Suprapubic skin (tissue), 4 donors: ENCODE results near the gene BCL3. TPM values are rescaled to one million over a fixed set of nuclear protein-coding genes. Genes with fewer than 3 reads are reported as not detected.

Source experiments
- DNase-seq, 2 donors: peaks; one replicate each; pipeline ENCODE4 v3.0.0-alpha.2; 2019; ENCODE audit warnings: low spot score in 2 of 2
- H3K27ac ChIP-seq: fragments of 200-600 bp; sonication (generic); one replicate; pipeline ENCODE4 v1.5.1; 2019
- H3K27me3 ChIP-seq: fragments of 200-600 bp; sonication (generic); one replicate; pipeline ENCODE4 v1.5.1; 2019
- H3K36me3 ChIP-seq: fragments of 200-600 bp; sonication (generic); one replicate; pipeline ENCODE4 v1.5.1; 2019
- H3K4me1 ChIP-seq: fragments of 200-600 bp; sonication (generic); one replicate; pipeline ENCODE4 v1.5.1; 2019
- H3K4me3 ChIP-seq: fragments of 200-600 bp; sonication (generic); one replicate; pipeline ENCODE4 v1.5.1; 2019; ENCODE audit warnings: mild to moderate bottlenecking
- H3K9me3 ChIP-seq: fragments of 200-600 bp; sonication (generic); one replicate; pipeline ENCODE4 v1.5.1; 2019
- EP300 ChIP-seq: sonication (generic); formaldehyde crosslinking; IDR thresholded peaks from one replicate; pipeline ENCODE4 v1.6.1; 2017; ENCODE audit warnings: antibody characterized with exemption
- POLR2A ChIP-seq, 2 donors: fragments of 450-650 bp; IDR thresholded peaks; one replicate each; pipeline ENCODE4 v1.6.1; 2017; ENCODE audit warnings: antibody characterized with exemption in 2 of 2, mild to moderate bottlenecking in 2 of 2, moderate library complexity in 2 of 2
- POLR2AphosphoS5 ChIP-seq, 3 donors: sonication (generic); formaldehyde crosslinking; IDR thresholded peaks; one replicate each; pipeline ENCODE4 v1.6.1; 2017; ENCODE audit warnings: antibody characterized with exemption in 3 of 3
- WGBS: methylation state at CpG from one replicate; pipeline ENCODE4 v1.1.5; 2018; 5-methylcytosine and 5-hydroxymethylcytosine counted together
- total RNA-seq, 4 donors: library from RNA; depleted of rRNA; stranded (reverse); fragments of >200 nt; gene quantifications; one replicate each; pipeline ENCODE4 v1.1.0, GENCODE V29; 2016
- TF ChIP-seq, protein P1 (sequence below), 2 donors: fragments of 200-600 bp in 1 of 2; fragments of 450-650 bp in 1 of 2; sonication (generic) in 1 of 2; IDR thresholded peaks; one replicate each; pipeline ENCODE4 v1.5.1; 2016 to 2019; ENCODE audit warnings: antibody characterized with exemption in 2 of 2, mild to moderate bottlenecking in 1 of 2, moderate library complexity in 1 of 2

The BCL3 gene
- total RNA-seq, 4 donors from 2014 or later: 13.9 to 29.1 (median 17.9) TPM

DNA sequence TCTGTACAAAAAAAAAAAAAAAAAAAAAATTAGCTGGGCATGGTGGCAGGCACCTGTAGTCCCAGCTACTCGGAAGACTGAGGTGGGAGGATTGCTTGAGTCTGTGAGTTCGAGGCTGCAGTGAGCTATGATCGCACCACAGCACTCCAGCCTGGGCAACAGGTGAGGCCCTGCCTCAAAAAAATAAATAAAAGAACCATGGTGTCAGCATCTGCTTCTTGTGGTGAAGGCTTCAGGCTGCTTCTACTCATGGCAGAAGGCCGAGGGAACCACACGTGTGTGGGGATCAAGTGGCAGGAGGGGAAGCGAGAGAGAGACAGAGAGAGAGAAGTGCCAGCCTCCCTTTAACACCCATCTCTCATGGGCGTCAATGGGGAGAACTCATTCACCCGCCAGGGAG, 13.5 kb downstream of the BCL3 start:
- 83% methylated on average over 8 of the region's 8 CpGs for WGBS

DNA sequence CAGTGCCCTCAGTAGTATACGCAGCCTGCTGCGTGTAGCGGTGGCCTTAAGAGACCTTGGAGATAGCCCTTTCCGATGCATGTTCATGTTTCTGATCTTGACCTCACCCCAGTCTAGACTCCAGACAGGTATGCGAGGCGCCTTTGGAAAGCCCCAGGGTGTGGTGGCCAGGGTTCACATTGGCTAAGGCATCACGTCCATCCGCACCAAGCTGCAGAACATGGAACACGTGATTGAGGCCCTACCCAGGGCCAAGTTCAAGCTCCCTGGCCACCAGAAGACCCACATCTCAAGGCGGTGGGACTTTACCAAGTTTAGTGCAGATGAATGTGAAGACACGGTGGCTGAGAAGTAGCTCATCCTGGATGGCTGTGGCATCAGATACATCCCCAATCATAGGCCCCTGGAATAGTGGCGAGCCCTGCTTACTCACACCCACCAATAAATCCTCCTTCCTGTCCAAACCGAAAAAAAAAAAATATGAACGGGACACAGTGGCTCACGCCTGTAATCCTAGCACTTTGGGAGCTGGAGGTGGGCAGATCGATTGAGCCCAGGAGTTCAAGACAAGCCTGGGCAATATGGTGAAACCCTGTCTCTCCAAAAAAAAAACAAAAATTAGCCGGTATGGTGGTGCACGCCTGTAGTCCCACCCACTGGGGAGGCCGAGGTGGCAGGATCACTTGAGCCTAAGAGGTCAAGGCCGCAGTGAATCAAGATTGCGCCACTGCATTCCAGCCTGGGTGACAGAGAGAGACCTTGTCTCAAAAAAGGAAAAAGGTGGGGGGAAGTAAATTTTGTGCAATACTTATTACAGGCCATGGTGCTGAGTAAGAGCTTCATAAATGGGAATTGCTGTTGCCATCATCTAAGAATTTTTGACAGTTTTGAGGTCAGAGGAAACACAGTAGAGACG, 16.8 kb downstream of the BCL3 start:
- H3K4me3 ChIP-seq: no peak overlapping the region
- 75% methylated on average over 22 of the region's 22 CpGs for WGBS
- TF ChIP-seq, protein P1, sequence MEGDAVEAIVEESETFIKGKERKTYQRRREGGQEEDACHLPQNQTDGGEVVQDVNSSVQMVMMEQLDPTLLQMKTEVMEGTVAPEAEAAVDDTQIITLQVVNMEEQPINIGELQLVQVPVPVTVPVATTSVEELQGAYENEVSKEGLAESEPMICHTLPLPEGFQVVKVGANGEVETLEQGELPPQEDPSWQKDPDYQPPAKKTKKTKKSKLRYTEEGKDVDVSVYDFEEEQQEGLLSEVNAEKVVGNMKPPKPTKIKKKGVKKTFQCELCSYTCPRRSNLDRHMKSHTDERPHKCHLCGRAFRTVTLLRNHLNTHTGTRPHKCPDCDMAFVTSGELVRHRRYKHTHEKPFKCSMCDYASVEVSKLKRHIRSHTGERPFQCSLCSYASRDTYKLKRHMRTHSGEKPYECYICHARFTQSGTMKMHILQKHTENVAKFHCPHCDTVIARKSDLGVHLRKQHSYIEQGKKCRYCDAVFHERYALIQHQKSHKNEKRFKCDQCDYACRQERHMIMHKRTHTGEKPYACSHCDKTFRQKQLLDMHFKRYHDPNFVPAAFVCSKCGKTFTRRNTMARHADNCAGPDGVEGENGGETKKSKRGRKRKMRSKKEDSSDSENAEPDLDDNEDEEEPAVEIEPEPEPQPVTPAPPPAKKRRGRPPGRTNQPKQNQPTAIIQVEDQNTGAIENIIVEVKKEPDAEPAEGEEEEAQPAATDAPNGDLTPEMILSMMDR (IDR thresholded peaks at IDR 0.05): no peak
- no peaks in the 10 kb centered on the region for H3K27me3 ChIP-seq
- peaks cover 13% of the 10 kb centered on the region for H3K4me1 ChIP-seq
- no peak overlapping the region for H3K27ac ChIP-seq
- DNase-seq: no peak
- H3K9me3 ChIP-seq: no peaks in the 10 kb centered on the region
- peaks cover 10% of the 10 kb centered on the region for H3K36me3 ChIP-seq

More for the DNA sequence above, 13.5 kb downstream of the BCL3 start:
- H3K4me1 ChIP-seq: peaks cover 35% of the 10 kb centered on the region
- peaks cover 42% of the 10 kb centered on the region for H3K36me3 ChIP-seq
- TF ChIP-seq POLR2A (IDR thresholded peaks at IDR 0.05) (no peak), EP300 (no peak), POLR2AphosphoS5 (IDR thresholded peaks at IDR 0.05) (no peak)
- TF ChIP-seq, protein P1 (IDR thresholded peaks at IDR 0.05): no peak
- H3K4me3 ChIP-seq: no peak overlapping the region
- H3K27me3 ChIP-seq: no peaks in the 10 kb centered on the region
- no peak for DNase-seq
- H3K27ac ChIP-seq: no peak overlapping the region
- H3K9me3 ChIP-seq: no peaks in the 10 kb centered on the region

DNA sequence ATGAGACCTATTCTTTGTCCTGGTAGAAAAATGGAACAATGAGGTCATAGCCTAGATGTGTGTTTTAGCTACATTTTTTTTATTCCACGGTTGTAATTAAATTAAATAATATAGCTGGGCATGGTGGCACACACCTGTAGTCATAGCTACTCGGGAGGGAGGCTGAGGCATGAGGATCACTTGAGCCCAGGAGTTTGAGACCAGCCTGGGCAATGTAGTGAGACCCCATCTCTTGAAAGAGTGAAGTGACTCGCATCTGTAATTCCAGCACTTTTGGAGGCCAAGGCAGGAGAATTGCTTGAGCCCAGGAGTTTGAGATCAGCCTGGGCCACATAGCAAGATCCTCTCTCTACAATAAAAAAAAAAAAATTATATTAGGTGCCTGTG, 17.4 kb downstream of the BCL3 start:
- peaks cover 19% of the 10 kb centered on the region for H3K4me1 ChIP-seq
- H3K9me3 ChIP-seq: no peaks in the 10 kb centered on the region
- H3K27ac ChIP-seq: no peak overlapping the region
- H3K27me3 ChIP-seq: no peaks in the 10 kb centered on the region
- 89% methylated on average over 3 of the region's 3 CpGs for WGBS
- H3K4me3 ChIP-seq: no peak overlapping the region
- H3K36me3 ChIP-seq: peaks cover 4% of the 10 kb centered on the region
- DNase-seq: no peak
- TF ChIP-seq, protein P1 (IDR thresholded peaks at IDR 0.05): no peak
- TF ChIP-seq POLR2AphosphoS5 (IDR thresholded peaks at IDR 0.05) (no peak), POLR2A (IDR thresholded peaks at IDR 0.05) (no peak), EP300 (no peak)

DNA sequence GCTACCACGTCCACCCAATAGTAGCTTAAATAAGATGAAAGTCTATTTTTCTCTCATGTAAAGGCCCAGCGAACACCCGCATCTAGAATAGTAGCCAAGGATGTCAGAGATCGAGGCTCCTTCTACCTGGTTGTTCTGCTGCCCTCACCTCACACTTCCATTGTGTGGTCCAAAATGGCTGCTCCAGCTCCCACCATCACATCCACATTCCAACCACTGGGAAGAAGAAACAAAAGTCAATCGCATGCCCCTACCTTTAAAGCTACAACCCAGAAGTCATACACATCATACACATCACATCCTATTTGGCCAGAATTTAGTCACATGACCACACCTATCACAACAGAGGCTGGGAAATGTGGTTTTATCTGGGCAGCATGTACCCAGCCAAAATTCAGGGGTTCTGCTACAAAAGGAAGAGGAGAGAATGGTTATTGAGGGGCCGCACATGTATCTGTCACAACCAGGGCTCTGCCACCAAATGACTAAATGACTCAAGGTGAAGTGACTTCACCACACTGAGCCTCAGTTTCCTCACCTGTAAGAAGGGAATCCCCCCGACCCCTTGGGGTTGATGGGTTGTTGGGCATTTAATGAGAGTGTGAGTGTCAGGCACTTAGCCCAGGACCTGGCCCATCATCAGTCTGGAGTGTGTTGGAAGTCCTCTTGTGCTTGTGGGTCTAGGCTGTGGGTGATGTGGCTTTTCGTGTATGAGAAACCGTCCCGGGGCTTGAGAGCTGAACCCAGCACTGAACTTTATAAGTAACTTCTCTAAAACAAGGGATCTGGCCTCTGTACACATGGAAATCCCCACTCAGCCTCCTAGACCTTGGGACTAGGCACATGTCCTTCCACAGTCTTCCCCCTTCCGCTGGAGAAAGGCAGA, 19.0 kb downstream of the BCL3 start:
- TF ChIP-seq, protein P1 (IDR thresholded peaks at IDR 0.05): no peak
- TF ChIP-seq POLR2A (IDR thresholded peaks at IDR 0.05): no peak
- TF ChIP-seq EP300: no peak
- no peak for TF ChIP-seq POLR2AphosphoS5 (IDR thresholded peaks at IDR 0.05)
- Histone ChIP-seq H3K4me3 (no peak overlapping the region), H3K27ac (no peak overlapping the region), H3K9me3 (no peaks in the 10 kb centered on the region), H3K36me3 (no peaks in the 10 kb centered on the region), H3K27me3 (no peaks in the 10 kb centered on the region), H3K4me1 (peaks cover 20% of the 10 kb centered on the region)
- 70% methylated on average over 11 of the region's 11 CpGs for WGBS
- DNase-seq: no peak
